NAMALWA (cell line): ENCODE data around the gene PTH.

Experiments
- DNase-seq: peaks from one replicate; pipeline ENCODE4 v3.0.0-alpha.2; 2015; ENCODE audit warnings: low spot score

The PTH gene

GRCh38 chr11:13449522-13449921 is 46.3 kb downstream of the PTH start:
- DNase-seq = no peak

GRCh38 chr11:13448876-13449275 is 46.9 kb downstream of the PTH start:
- no peak for DNase-seq

- no peak for DNase-seq
Observed at GRCh38 chr11:13446444-13446843, 49.4 kb downstream of the PTH start.

- DNase-seq = no peak
Observed at GRCh38 chr11:13445588-13445987, 50.2 kb downstream of the PTH start.
